Mucosa of stomach (tissue), 1 donor: ENCODE measurements around the gene MST1.

Experiments
- H3K27me3 ChIP-seq: one replicate; pipeline ENCODE4 v1.7.0; 2013; ENCODE audit warnings: mild to moderate bottlenecking, low read length; ENCODE audit not compliant: control insufficient read depth, insufficient read depth
- H3K36me3 ChIP-seq: one replicate; pipeline ENCODE4 v1.7.0; 2013; ENCODE audit warnings: low read length; ENCODE audit not compliant: control insufficient read depth, insufficient read depth
- H3K4me1 ChIP-seq: one replicate; pipeline ENCODE4 v1.7.0; 2013; ENCODE audit warnings: mild to moderate bottlenecking, low read length; ENCODE audit not compliant: control insufficient read depth, insufficient read depth
- H3K4me3 ChIP-seq: one replicate; pipeline ENCODE4 v1.7.0; 2013; ENCODE audit warnings: low read length
- H3K9ac ChIP-seq: one replicate; pipeline ENCODE4 v1.7.0; 2013; ENCODE audit warnings: mild to moderate bottlenecking, low read length, moderate library complexity
- H3K9me3 ChIP-seq: one replicate; pipeline ENCODE4 v1.7.0; 2013; ENCODE audit warnings: mild to moderate bottlenecking, low read length, moderate library complexity; ENCODE audit not compliant: control insufficient read depth
- donor health status: Pancreatic carcinoma.

The MST1 gene

GRCh38 chr3:49689046-49689907 is at the start of gene MST1, which contains the start of gene RNF123:
TSS of gene MST1 (minus strand) at chr3:49689474. CDS start at chr3:49688691, 783 bp downstream.
TSS of gene RNF123 (plus strand) at chr3:49689557. CDS start at chr3:49691166, 1,609 bp downstream.
- no peaks in the 10 kb centered on the region for H3K36me3 ChIP-seq

DNA sequence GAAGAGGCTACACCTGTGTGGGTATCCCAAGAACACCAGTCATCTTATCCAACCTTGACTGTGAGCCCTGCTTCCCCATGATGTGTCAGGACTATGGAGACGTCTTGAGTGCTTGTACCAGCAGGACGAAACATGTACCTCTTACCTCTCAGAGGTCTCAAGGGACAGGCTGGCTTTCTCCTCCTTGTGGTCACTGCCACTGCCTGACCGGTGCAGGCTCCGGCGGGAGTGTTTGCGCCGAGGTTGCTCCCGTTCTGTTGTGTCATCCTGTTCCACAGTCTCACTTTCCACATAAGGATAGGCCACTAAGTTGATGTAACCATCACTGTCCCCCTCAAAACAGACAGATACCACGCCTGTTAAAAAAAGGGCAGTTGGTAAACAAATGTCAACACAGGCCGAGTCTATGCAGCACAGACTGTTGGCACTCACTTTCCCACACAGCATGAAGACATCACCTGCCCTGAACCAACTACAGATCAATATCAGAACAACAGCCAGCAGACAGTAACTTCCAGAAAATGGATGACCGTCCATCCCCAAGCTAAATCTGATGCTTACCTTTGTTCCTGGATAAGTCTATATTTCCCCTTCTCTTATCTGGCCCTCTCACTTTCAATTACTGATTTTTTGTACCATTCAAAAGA is 48.9 kb upstream of the MST1 start:
- no peaks in the 10 kb centered on the region for H3K4me1 ChIP-seq
- no peak overlapping the region for H3K9ac ChIP-seq
- H3K4me3 ChIP-seq, result no peak overlapping the region
- no peaks in the 10 kb centered on the region for H3K9me3 ChIP-seq
- no peaks in the 10 kb centered on the region for H3K27me3 ChIP-seq
- peaks cover 8% of the 10 kb centered on the region for H3K36me3 ChIP-seq

More at GRCh38 chr3:49689046-49689907, at the start of gene MST1, which contains the start of gene RNF123:
- Histone ChIP-seq H3K9me3 (no peaks in the 10 kb centered on the region), H3K27me3 (peaks cover 4% of the 10 kb centered on the region), H3K9ac (peak within 1 kb of the TSS; percentile 92), H3K4me1 (peaks cover 20% of the 10 kb centered on the region), H3K4me3 (peak within 1 kb of the TSS; percentile 93)

- H3K4me1 ChIP-seq, result no peaks in the 10 kb centered on the region
- no peak overlapping the region for H3K9ac ChIP-seq
- H3K9me3 ChIP-seq, result no peaks in the 10 kb centered on the region
- H3K4me3 ChIP-seq, result no peak overlapping the region
- H3K36me3 ChIP-seq, result peaks cover 8% of the 10 kb centered on the region
- H3K27me3 ChIP-seq, result no peaks in the 10 kb centered on the region
Observed at GRCh38 chr3:49734752-49735151, 45.5 kb upstream of the MST1 start.

DNA sequence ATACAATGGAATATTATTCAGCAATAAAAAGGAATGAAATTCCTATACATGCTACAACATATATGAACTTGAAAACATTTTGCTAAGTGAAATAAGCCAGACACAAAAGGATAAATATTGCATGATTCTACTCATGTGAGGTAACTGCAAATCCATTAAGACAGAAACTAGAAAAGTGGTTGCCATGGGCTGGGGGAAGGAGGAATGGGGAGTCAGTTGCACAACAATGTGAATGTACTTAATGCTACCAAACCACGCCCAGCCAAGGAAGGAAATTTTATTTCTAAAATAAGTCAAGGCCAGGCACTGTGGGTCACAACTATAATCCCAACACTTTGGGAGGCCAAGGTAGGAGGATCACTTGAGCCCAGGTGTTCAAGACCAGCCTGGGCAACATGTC is 44.3 kb upstream of the MST1 start:
- no peak overlapping the region for H3K4me3 ChIP-seq
- no peaks in the 10 kb centered on the region for H3K4me1 ChIP-seq
- H3K9ac ChIP-seq, result no peak overlapping the region
- H3K27me3 ChIP-seq, result no peaks in the 10 kb centered on the region
- H3K36me3 ChIP-seq, result peaks cover 8% of the 10 kb centered on the region
- no peaks in the 10 kb centered on the region for H3K9me3 ChIP-seq

DNA sequence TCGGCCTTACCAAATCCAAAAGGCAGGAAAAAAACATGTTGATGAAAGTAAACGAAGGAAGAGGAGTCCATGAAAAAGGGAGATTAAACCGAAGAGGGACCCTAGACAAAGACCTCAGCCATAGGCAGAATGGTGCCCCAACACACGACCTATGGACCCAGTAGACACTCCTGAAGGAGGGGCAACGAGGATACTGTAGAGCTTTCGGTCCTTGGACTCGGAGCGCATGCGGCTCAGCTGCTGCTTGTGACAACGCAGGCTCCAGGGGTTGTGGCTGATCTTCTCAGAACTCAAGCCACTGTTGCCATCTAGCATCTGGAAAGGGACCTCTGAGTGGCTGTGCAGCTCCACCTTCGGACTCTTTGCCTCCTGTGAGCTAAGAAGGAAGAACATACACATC is 43.3 kb upstream of the MST1 start:
- Histone ChIP-seq H3K4me3 (no peak overlapping the region), H3K36me3 (peaks cover under 1% of the 10 kb centered on the region), H3K9me3 (no peaks in the 10 kb centered on the region), H3K27me3 (no peaks in the 10 kb centered on the region), H3K4me1 (peaks cover 2% of the 10 kb centered on the region), H3K9ac (no peak overlapping the region)

DNA sequence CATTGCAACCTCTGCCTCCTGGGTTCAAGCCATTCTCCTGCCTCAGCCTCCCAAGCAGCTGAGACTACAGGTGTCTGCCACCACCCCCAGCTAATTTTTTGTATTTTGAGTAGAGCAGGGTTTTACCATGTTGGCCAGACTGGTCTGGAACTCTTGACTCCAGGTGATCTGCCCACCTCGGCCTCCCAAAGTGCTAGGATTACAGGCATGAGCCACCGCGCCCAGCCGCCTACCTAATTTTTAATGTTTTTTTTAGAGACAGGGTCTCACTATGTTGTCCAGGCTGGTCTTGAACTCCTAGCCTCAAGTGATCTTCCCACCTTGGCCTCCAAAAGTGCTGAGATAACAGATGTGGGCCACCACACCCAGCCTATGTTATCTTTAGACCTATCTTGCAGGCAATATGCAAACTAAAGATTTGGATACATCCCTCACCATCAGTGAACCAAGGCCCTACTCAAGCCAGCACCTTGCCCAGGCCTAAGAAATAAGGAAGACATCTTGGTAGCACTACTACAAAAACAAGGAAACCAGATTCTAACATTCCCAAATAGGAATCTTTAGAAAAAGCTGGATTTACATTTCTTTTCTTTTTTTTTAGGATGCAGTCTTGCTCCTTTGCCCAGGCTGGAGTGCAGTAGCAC is 40.8 kb upstream of the MST1 start:
- H3K9me3 ChIP-seq, result no peaks in the 10 kb centered on the region
- H3K36me3 ChIP-seq, result no peaks in the 10 kb centered on the region
- peaks cover 20% of the 10 kb centered on the region for H3K4me1 ChIP-seq
- H3K9ac ChIP-seq, result no peak overlapping the region
- no peaks in the 10 kb centered on the region for H3K27me3 ChIP-seq
- no peak overlapping the region for H3K4me3 ChIP-seq

DNA sequence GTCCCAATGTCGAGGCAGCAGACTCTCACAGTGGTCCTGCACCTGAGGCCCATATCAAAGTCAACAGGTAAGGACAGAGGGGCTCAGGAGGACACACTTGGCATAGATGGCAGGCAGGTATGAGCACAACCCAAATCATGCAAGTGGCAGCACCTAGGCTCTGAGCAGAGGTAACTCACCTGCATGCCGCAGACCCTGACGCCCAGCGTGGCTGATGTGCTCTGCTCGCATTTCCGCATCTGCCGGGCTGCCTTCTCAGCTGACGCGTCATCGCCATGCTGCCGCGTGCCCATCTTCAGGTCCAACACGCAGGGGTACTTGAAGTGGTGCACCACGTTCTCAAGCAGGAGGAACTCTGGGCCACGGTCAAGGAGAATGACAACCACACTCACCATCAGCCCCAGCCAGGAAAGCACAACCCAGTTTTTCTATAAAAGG is 38.7 kb upstream of the MST1 start:
- H3K9ac ChIP-seq, result no peak overlapping the region
- H3K4me3 ChIP-seq, result no peak overlapping the region
- H3K36me3 ChIP-seq, result peaks cover under 1% of the 10 kb centered on the region
- peaks cover 31% of the 10 kb centered on the region for H3K4me1 ChIP-seq
- no peaks in the 10 kb centered on the region for H3K27me3 ChIP-seq
- no peaks in the 10 kb centered on the region for H3K9me3 ChIP-seq

- Histone ChIP-seq H3K36me3 (peaks cover 7% of the 10 kb centered on the region), H3K4me1 (peaks cover 37% of the 10 kb centered on the region), H3K9ac (no peak overlapping the region), H3K27me3 (no peaks in the 10 kb centered on the region), H3K9me3 (no peaks in the 10 kb centered on the region), H3K4me3 (no peak overlapping the region)
Observed at GRCh38 chr3:49727154-49727923, 38.1 kb upstream of the MST1 start.

DNA sequence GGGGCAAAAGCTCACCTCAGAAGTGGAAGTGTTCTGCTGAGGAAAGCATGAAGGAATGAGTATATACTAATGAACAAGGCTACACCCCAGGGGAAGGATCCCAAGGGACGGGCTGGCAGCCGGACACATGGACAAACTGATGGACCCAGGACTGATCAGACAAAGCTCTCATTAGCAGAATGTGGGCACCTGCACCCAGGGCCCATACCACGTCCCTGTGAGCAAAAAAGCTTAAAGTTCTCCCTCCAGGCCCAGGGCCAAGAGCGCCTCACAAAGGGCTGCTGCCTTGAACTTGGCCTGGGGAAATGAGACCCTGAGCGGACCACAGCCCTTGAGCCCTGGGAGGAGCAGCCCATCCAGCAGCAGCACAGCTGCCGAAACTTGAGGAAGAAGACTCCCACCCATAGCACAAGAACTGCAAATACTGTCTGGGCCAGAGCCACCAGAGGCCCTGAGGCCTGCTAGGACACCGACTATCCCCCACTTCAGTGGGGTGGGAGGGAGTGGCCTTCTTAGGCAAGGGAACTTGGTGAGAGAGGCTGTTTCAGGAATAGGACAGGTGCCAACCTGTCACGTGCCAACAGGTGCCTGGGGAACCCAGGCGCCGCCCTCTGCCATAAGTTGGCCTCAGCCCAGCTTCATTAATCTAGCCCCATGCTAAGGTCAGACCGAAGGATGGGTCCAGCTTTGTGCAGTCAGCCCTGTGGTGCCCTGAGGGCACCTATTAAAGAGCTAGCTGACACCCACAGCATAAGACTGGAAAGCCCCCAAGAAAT is 36.8 kb upstream of the MST1 start:
- peaks cover 12% of the 10 kb centered on the region for H3K36me3 ChIP-seq
- no peaks in the 10 kb centered on the region for H3K27me3 ChIP-seq
- no peak overlapping the region for H3K4me3 ChIP-seq
- H3K4me1 ChIP-seq, result peaks cover 42% of the 10 kb centered on the region
- H3K9ac ChIP-seq, result no peak overlapping the region
- H3K9me3 ChIP-seq, result no peaks in the 10 kb centered on the region

DNA sequence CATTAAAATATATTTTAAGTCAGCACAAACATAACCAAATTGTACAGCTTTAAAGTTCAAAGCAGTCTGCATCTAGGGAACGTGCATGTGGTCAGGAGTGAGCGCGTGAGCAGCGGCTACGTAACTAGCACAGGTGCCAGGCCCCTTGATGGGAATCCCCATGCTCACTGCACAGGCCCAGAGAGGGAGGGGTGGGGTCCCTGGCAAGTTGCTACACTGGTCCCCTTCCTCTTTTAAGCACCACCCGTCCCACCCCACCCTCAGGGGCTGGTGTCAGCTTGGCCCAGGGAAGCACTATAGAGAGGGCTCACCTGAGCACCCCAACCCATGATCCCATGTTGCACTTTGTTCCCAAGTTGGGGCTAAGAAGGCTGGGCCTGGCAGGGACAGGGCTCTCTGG is 35.3 kb upstream of the MST1 start:
- Histone ChIP-seq H3K36me3 (peaks cover 15% of the 10 kb centered on the region), H3K9ac (peak overlapping the region; percentile 79), H3K4me1 (peaks cover 51% of the 10 kb centered on the region), H3K9me3 (no peaks in the 10 kb centered on the region), H3K27me3 (no peaks in the 10 kb centered on the region), H3K4me3 (peak overlapping the region; percentile 60)
